DND-41 (cell line): Measurements from ENCODE around the gene RIF1.

Experiments used
- ATAC-seq: fragments of 200-7000 bp; cut with Tn5 transposase; 3 replicates; pipeline ENCODE4 v1.9.1; 2021; ENCODE audit warnings: low read depth; ENCODE audit not compliant: insufficient read depth
- DNase-seq: peaks from one replicate; pipeline ENCODE4 v3.0.0-alpha.2; 2020
- H2AFZ ChIP-seq: 2 replicates; pipeline ENCODE4 v1.6.0; 2012; ENCODE audit warnings: low read depth, low read length
- H3K27ac ChIP-seq: 2 replicates; pipeline ENCODE4 v1.5.1; 2012; ENCODE audit warnings: low read length, inconsistent platforms
- H3K27me3 ChIP-seq: fragments of 200-600 bp; sonication (generic); 2 replicates; pipeline ENCODE4 v1.6.0; 2012; ENCODE audit warnings: low read length, mild to moderate bottlenecking, inconsistent platforms; ENCODE audit not compliant: insufficient read depth, poor library complexity
- H3K36me3 ChIP-seq: 2 replicates; pipeline ENCODE4 v1.5.1; 2012; ENCODE audit warnings: low read length, inconsistent platforms; ENCODE audit not compliant: insufficient read depth
- H3K4me1 ChIP-seq: 2 replicates; pipeline ENCODE4 v1.5.1; 2012; ENCODE audit warnings: mild to moderate bottlenecking, low read length; ENCODE audit not compliant: insufficient read depth
- H3K4me2 ChIP-seq: 2 replicates; pipeline ENCODE4 v1.6.0; 2012; ENCODE audit warnings: mild to moderate bottlenecking, moderate library complexity, low read length, inconsistent platforms; ENCODE audit not compliant: insufficient read depth
- H3K4me3 ChIP-seq, 2 experiments: fragments of 200-600 bp in 1 of 2; shearing (Covaris generic) in 1 of 2; 2 replicates each; pipeline ENCODE4 v1.5.1; 2012 to 2016; ENCODE audit warnings: inconsistent platforms in 2 of 2, low read length in 2 of 2, mild to moderate bottlenecking in 2 of 2, low read depth in 1 of 2, moderate library complexity in 1 of 2
- H3K79me2 ChIP-seq: 2 replicates; pipeline ENCODE4 v1.6.0; 2012; ENCODE audit warnings: low read length, inconsistent platforms; ENCODE audit not compliant: insufficient read depth
- H3K9ac ChIP-seq: 2 replicates; pipeline ENCODE4 v1.6.0; 2012; ENCODE audit warnings: low read depth, mild to moderate bottlenecking, inconsistent platforms, low read length, moderate library complexity
- H3K9me3 ChIP-seq: 2 replicates; pipeline ENCODE4 v1.5.1; 2012; ENCODE audit warnings: low read length, moderate library complexity, mild to moderate bottlenecking, inconsistent platforms; ENCODE audit not compliant: insufficient read depth, severe bottlenecking
- H4K20me1 ChIP-seq: 2 replicates; pipeline ENCODE4 v1.6.0; 2012; ENCODE audit warnings: low read length; ENCODE audit not compliant: insufficient read depth
- CTCF ChIP-seq: IDR thresholded peaks from 2 replicates; pipeline ENCODE4 v1.5.1; 2012; ENCODE audit warnings: borderline replicate concordance, low read length, moderate library complexity, mild to moderate bottlenecking; ENCODE audit not compliant: poor library complexity, severe bottlenecking; ENCODE audit errors: extremely low read depth
- EZH2 ChIP-seq: IDR thresholded peaks from 3 replicates; pipeline ENCODE4 v1.6.1; 2012; ENCODE audit warnings: borderline replicate concordance, low read depth, mild to moderate bottlenecking, moderate library complexity, low read length, inconsistent platforms; ENCODE audit not compliant: severe bottlenecking

The RIF1 gene

GRCh38 chr2:151438506-151438905, 28.8 kb downstream of the RIF1 start:
- Histone ChIP-seq H3K9ac (no peak overlapping the region), H2AFZ (no peak overlapping the region), H3K27me3 (no peaks in the 10 kb centered on the region), H3K79me2 (peaks cover 20% of the 10 kb centered on the region), H3K4me2 (no peak overlapping the region), H3K36me3 (peaks cover 92% of the 10 kb centered on the region), H3K27ac (no peak overlapping the region), H4K20me1 (no peaks in the 10 kb centered on the region; the same call in 1 of the 2 replicates), H3K9me3 (no peaks in the 10 kb centered on the region), H3K4me1 (no peaks in the 10 kb centered on the region), H3K4me3 (no peak overlapping the region)
- TF ChIP-seq CTCF (no peak), EZH2 (no peak)
- no peak for DNase-seq
- no peak for ATAC-seq

GRCh38 chr2:151439127-151439526, 29.4 kb downstream of the RIF1 start:
- Histone ChIP-seq H3K27ac (no peak overlapping the region), H3K4me2 (no peak overlapping the region), H3K4me1 (no peaks in the 10 kb centered on the region), H2AFZ (no peak overlapping the region), H3K4me3 (no peak overlapping the region), H4K20me1 (no peaks in the 10 kb centered on the region; the same call in 1 of the 2 replicates), H3K9ac (no peak overlapping the region), H3K79me2 (peaks cover 20% of the 10 kb centered on the region), H3K9me3 (no peaks in the 10 kb centered on the region), H3K36me3 (peaks cover 91% of the 10 kb centered on the region), H3K27me3 (no peaks in the 10 kb centered on the region)
- DNase-seq (no peak), ATAC-seq (no peak)
- TF ChIP-seq EZH2: no peak
- TF ChIP-seq CTCF: no peak

GRCh38 chr2:151459358-151459757, 49.7 kb downstream of the RIF1 start:
- DNase-seq (no peak), ATAC-seq (no peak)
- no peaks in the 10 kb centered on the region for H4K20me1 ChIP-seq
- no peak overlapping the region for H3K4me2 ChIP-seq
- peaks cover 3% of the 10 kb centered on the region; the same call in 1 of the 2 replicates for H3K79me2 ChIP-seq
- no peak overlapping the region for H2AFZ ChIP-seq
- TF ChIP-seq CTCF: no peak
- no peak for TF ChIP-seq EZH2
- no peaks in the 10 kb centered on the region for H3K27me3 ChIP-seq
- H3K9ac ChIP-seq: no peak overlapping the region
- H3K9me3 ChIP-seq: no peaks in the 10 kb centered on the region
- no peak overlapping the region for H3K4me3 ChIP-seq
- no peak overlapping the region for H3K27ac ChIP-seq
- no peaks in the 10 kb centered on the region for H3K4me1 ChIP-seq
- H3K36me3 ChIP-seq: peaks cover 99% of the 10 kb centered on the region

- H4K20me1 ChIP-seq: no peaks in the 10 kb centered on the region
- peaks cover 7% of the 10 kb centered on the region; the same call in 1 of the 2 replicates for H3K79me2 ChIP-seq
- ATAC-seq (no peak), DNase-seq (no peak)
- H2AFZ ChIP-seq: no peak overlapping the region
- H3K27me3 ChIP-seq: no peaks in the 10 kb centered on the region
- H3K4me1 ChIP-seq: no peaks in the 10 kb centered on the region
- H3K4me3 ChIP-seq: no peak overlapping the region
- H3K36me3 ChIP-seq: peaks cover 97% of the 10 kb centered on the region
- TF ChIP-seq CTCF (no peak), EZH2 (no peak)
- no peak overlapping the region for H3K4me2 ChIP-seq
- no peak overlapping the region for H3K9ac ChIP-seq
- no peak overlapping the region for H3K27ac ChIP-seq
- H3K9me3 ChIP-seq: no peaks in the 10 kb centered on the region
Measured at GRCh38 chr2:151465771-151466170, 56.1 kb downstream of the RIF1 start.
